ENCODE results near the gene SLC6A19. TPM values are rescaled to one million over a fixed set of nuclear protein-coding genes. Genes with fewer than 3 reads are reported as not detected.

SLC6A19 gene
- total RNA-seq, 1 experiment from 2014 or later: not detected

GRCh38 chr5:1172007-1172581 is 29.3 kb upstream of the SLC6A19 start:
- no peak for TF ChIP-seq EZH2 (IDR thresholded peaks at IDR 0.05; ENCODE audit: low read length, unreplicated experiment)
- no peak for TF ChIP-seq EZH2phosphoT487 (IDR thresholded peaks at IDR 0.05; ENCODE audit: borderline replicate concordance, low read length)
- TF ChIP-seq, protein P1, sequence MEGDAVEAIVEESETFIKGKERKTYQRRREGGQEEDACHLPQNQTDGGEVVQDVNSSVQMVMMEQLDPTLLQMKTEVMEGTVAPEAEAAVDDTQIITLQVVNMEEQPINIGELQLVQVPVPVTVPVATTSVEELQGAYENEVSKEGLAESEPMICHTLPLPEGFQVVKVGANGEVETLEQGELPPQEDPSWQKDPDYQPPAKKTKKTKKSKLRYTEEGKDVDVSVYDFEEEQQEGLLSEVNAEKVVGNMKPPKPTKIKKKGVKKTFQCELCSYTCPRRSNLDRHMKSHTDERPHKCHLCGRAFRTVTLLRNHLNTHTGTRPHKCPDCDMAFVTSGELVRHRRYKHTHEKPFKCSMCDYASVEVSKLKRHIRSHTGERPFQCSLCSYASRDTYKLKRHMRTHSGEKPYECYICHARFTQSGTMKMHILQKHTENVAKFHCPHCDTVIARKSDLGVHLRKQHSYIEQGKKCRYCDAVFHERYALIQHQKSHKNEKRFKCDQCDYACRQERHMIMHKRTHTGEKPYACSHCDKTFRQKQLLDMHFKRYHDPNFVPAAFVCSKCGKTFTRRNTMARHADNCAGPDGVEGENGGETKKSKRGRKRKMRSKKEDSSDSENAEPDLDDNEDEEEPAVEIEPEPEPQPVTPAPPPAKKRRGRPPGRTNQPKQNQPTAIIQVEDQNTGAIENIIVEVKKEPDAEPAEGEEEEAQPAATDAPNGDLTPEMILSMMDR (conservative IDR thresholded peaks at IDR 0.05; ENCODE audit: low read depth, low read length): no peak
- Histone ChIP-seq H4K20me1 (ENCODE audit: low read length) (no peaks in the 10 kb centered on the region), H3K27ac (ENCODE audit: low read length) (no peak overlapping the region), H3K4me2 (ENCODE audit: low read length) (no peak overlapping the region), H3K79me2 (ENCODE audit: low read length) (no peaks in the 10 kb centered on the region), H3K27me3 (ENCODE audit: low read length) (no peaks in the 10 kb centered on the region), H3K9ac (ENCODE audit: low read length) (no peak overlapping the region), H3K4me1 (ENCODE audit: insufficient read depth, low read length) (peaks cover 12% of the 10 kb centered on the region), H3K4me3 (ENCODE audit: low read length) (no peak overlapping the region), H3F3A (ENCODE audit: low read length, unreplicated experiment) (no peaks in the 10 kb centered on the region), H3K9me3 (ENCODE audit: low read length) (no peaks in the 10 kb centered on the region), H3K9me2 (replicated peaks; ENCODE audit: low read length) (no peaks in the 10 kb centered on the region), H3K36me3 (ENCODE audit: low read depth, low read length) (no peaks in the 10 kb centered on the region), H2AFZ (ENCODE audit: low read length) (no peak overlapping the region)
- POLR2A ChIA-PET (ENCODE audit: unreplicated experiment): no interaction called here
- CTCF ChIA-PET: no interaction called here
- BruUV-seq (replicated peaks): no TSS peak
- intact Hi-C loops (cut with micrococcal nuclease): no loop called here
- DNase-seq: no peak
- ATAC-seq: no peak

- CTCF ChIA-PET: no interaction called here
- Histone ChIP-seq H3K9me3 (ENCODE audit: low read length) (no peaks in the 10 kb centered on the region), H3K4me3 (ENCODE audit: low read length) (no peak overlapping the region), H3K9ac (ENCODE audit: low read length) (no peak overlapping the region), H3K4me2 (ENCODE audit: low read length) (no peak overlapping the region), H3K79me2 (ENCODE audit: low read length) (no peaks in the 10 kb centered on the region), H2AFZ (ENCODE audit: low read length) (no peak overlapping the region), H3K27ac (ENCODE audit: low read length) (no peak overlapping the region), H3F3A (ENCODE audit: low read length, unreplicated experiment) (no peaks in the 10 kb centered on the region), H3K4me1 (ENCODE audit: insufficient read depth, low read length) (peaks cover 10% of the 10 kb centered on the region), H4K20me1 (ENCODE audit: low read length) (no peaks in the 10 kb centered on the region), H3K27me3 (ENCODE audit: low read length) (no peaks in the 10 kb centered on the region), H3K36me3 (ENCODE audit: low read depth, low read length) (no peaks in the 10 kb centered on the region), H3K9me2 (replicated peaks; ENCODE audit: low read length) (no peaks in the 10 kb centered on the region)
- intact Hi-C loops (cut with micrococcal nuclease): no loop called here
- ATAC-seq (no peak), DNase-seq (no peak)
- POLR2A ChIA-PET (ENCODE audit: unreplicated experiment): no interaction called here
- BruUV-seq (replicated peaks): no TSS peak
- TF ChIP-seq EZH2 (IDR thresholded peaks at IDR 0.05; ENCODE audit: low read length, unreplicated experiment) (no peak), EZH2phosphoT487 (IDR thresholded peaks at IDR 0.05; ENCODE audit: borderline replicate concordance, low read length) (no peak)
- TF ChIP-seq, protein P1 (conservative IDR thresholded peaks at IDR 0.05; ENCODE audit: low read depth, low read length): no peak
These were observed 28.6 kb upstream of the SLC6A19 start for GRCh38 chr5:1172670-1173404.
